H1 (cell line): ENCODE results near the gene R3HDML. TPM values are rescaled to one million over a fixed set of nuclear protein-coding genes. Genes with fewer than 3 reads are reported as not detected.

Source experiments
- CTCF ChIA-PET: fragments of 300-600 bp; sonication (Branson Sonifier 250); formaldehyde crosslinking; loops from one replicate; lab custom pipeline; 2021; ENCODE audit not compliant: partially characterized antibody; lab: Charles Lee
- POLR2A ChIA-PET: fragments of 300-600 bp; sonication (Branson Sonifier 250); formaldehyde crosslinking; loops from one replicate; lab custom pipeline; 2021; ENCODE audit warnings: inconsistent platforms; ENCODE audit not compliant: partially characterized antibody; lab: Charles Lee
- DNase-seq, 2 experiments: peaks; one replicate each; pipeline versions ENCODE4 v3.0.0 to v3.0.0-alpha.2; 2010 to 2022; ENCODE audit warnings: low spot score in 2 of 2, low read depth in 1 of 2, mixed read lengths in 1 of 2
- FAIRE-seq: peaks from 2 replicates; lab custom pipeline; 2011; peaks lifted over from hg19 to GRCh38; lab: Jason Lieb, UNC
- H2AFZ ChIP-seq: 2 replicates; pipeline ENCODE4 v1.8.1; 2012; ENCODE audit warnings: low read length, inconsistent platforms
- H2AK5ac ChIP-seq: 2 replicates; pipeline ENCODE4 v1.6.1; 2013; ENCODE audit warnings: low read depth, low read length
- H2BK120ac ChIP-seq: replicated peaks from 2 replicates; pipeline ENCODE3; 2013; ENCODE audit warnings: low read depth, low read length, inconsistent platforms
- H2BK12ac ChIP-seq: 2 replicates; pipeline ENCODE4 v1.6.1; 2013; ENCODE audit warnings: low read depth, low read length
- H2BK15ac ChIP-seq: 2 replicates; pipeline ENCODE4 v1.6.1; 2013; ENCODE audit warnings: low read length
- H2BK20ac ChIP-seq: 2 replicates; pipeline ENCODE4 v1.6.1; 2013; ENCODE audit warnings: low read length
- H2BK5ac ChIP-seq: 2 replicates; pipeline ENCODE4 v1.6.1; 2013; ENCODE audit warnings: low read depth, low read length
- H3K14ac ChIP-seq: 2 replicates; pipeline ENCODE4 v1.6.1; 2013; ENCODE audit warnings: inconsistent platforms; ENCODE audit not compliant: insufficient read length
- H3K18ac ChIP-seq: 2 replicates; pipeline ENCODE4 v1.6.1; 2013; ENCODE audit warnings: low read length; ENCODE audit errors: extremely low read depth
- H3K23ac ChIP-seq: 2 replicates; pipeline ENCODE4 v1.6.1; 2013; ENCODE audit warnings: inconsistent platforms; ENCODE audit not compliant: insufficient read length
- H3K23me2 ChIP-seq: 2 replicates; pipeline ENCODE4 v1.6.1; 2013; ENCODE audit warnings: low read depth, low read length
- H3K27ac ChIP-seq: 2 replicates; pipeline ENCODE4 v1.6.1; 2011; ENCODE audit warnings: low read depth, low read length, inconsistent platforms
- H3K27me3 ChIP-seq, 4 experiments: replicated peaks in 1 of 4; 1 replicate in 1 of 4; 2 replicates in 3 of 4; pipeline versions ENCODE4 v1.6.1 to v1.8.1; 2011 to 2013; ENCODE audit warnings: low read length in 3 of 4, mild to moderate bottlenecking in 3 of 4, inconsistent platforms in 2 of 4, mixed read lengths in 2 of 4, moderate library complexity in 1 of 4; ENCODE audit not compliant: control insufficient read depth in 3 of 4, insufficient read depth in 3 of 4; ENCODE audit errors: extremely low read depth in 1 of 4
- H3K36me3 ChIP-seq, 4 experiments: 2 replicates each; pipeline versions ENCODE4 v1.6.1 to v1.8.1; 2011 to 2013; ENCODE audit warnings: mild to moderate bottlenecking in 4 of 4, low read length in 3 of 4, moderate library complexity in 2 of 4, control low read depth in 1 of 4, inconsistent platforms in 1 of 4; ENCODE audit not compliant: insufficient read depth in 4 of 4, control insufficient read depth in 2 of 4
- H3K4ac ChIP-seq: replicated peaks from 2 replicates; pipeline ENCODE3; 2013; ENCODE audit warnings: low read length, low read depth, mixed read lengths, inconsistent platforms; ENCODE audit not compliant: insufficient read length
- H3K4me1 ChIP-seq, 4 experiments: replicated peaks in 1 of 4; 1 replicate in 1 of 4; 2 replicates in 3 of 4; pipeline versions ENCODE4 v1.6.1 to v1.8.1; 2011 to 2013; ENCODE audit warnings: low read length in 3 of 4, inconsistent platforms in 2 of 4, mixed read lengths in 1 of 4; ENCODE audit not compliant: insufficient read depth in 4 of 4, control insufficient read depth in 3 of 4
- H3K4me2 ChIP-seq, 2 experiments: 2 replicates each; pipeline versions ENCODE4 v1.6.1 to v1.8.1; 2011 to 2013; ENCODE audit warnings: low read depth in 2 of 2, low read length in 2 of 2, control low read depth in 1 of 2, inconsistent platforms in 1 of 2, mild to moderate bottlenecking in 1 of 2; ENCODE audit not compliant: insufficient read depth in 1 of 2
- H3K4me3 ChIP-seq, 4 experiments: fragments of 200-600, 300-600 bp in 1 of 4; sonication (generic), shearing (Covaris generic), sonication (Bioruptor Twin) in 1 of 4; 2 replicates each; pipeline versions ENCODE4 v1.5.1 to v1.8.1; 2011 to 2016; ENCODE audit warnings: low read length in 4 of 4, low read depth in 3 of 4, control low read depth in 2 of 4, inconsistent platforms in 2 of 4, mild to moderate bottlenecking in 2 of 4, mixed read lengths in 1 of 4, moderate library complexity in 1 of 4; ENCODE audit not compliant: insufficient read depth in 2 of 4; ENCODE audit errors: extremely low read depth in 1 of 4
- H3K56ac ChIP-seq: replicated peaks from 2 replicates; pipeline ENCODE3; 2013; ENCODE audit warnings: low read depth, mild to moderate bottlenecking, mixed read lengths, low read length, inconsistent platforms; ENCODE audit not compliant: insufficient read length
- H3K79me1 ChIP-seq: 2 replicates; pipeline ENCODE4 v1.6.1; 2013; ENCODE audit warnings: low read depth, low read length, control low read depth
- H3K79me2 ChIP-seq, 2 experiments: 2 replicates each; pipeline versions ENCODE4 v1.6.1 to v1.8.1; 2012 to 2013; ENCODE audit warnings: low read length in 2 of 2, mild to moderate bottlenecking in 2 of 2, inconsistent platforms in 1 of 2; ENCODE audit not compliant: insufficient read depth in 2 of 2, control insufficient read depth in 1 of 2
- H3K9ac ChIP-seq, 4 experiments: replicated peaks in 1 of 4; 1 replicate in 1 of 4; 2 replicates in 3 of 4; pipeline versions ENCODE4 v1.6.1 to v1.8.1; 2011 to 2013; ENCODE audit warnings: low read depth in 3 of 4, low read length in 3 of 4, control low read depth in 2 of 4, mild to moderate bottlenecking in 2 of 4, moderate library complexity in 2 of 4, inconsistent platforms in 1 of 4; ENCODE audit errors: extremely low read depth in 1 of 4
- H3K9me3 ChIP-seq, 2 experiments: 2 replicates each; pipeline versions ENCODE4 v1.6.1 to v1.8.1; 2012 to 2013; ENCODE audit warnings: mild to moderate bottlenecking in 2 of 2, moderate library complexity in 2 of 2, control low read depth in 1 of 2, inconsistent platforms in 1 of 2, low read depth in 1 of 2, low read length in 1 of 2, mixed read lengths in 1 of 2; ENCODE audit not compliant: insufficient read depth in 2 of 2
- H4K20me1 ChIP-seq, 2 experiments: replicated peaks in 1 of 2; 2 replicates each; pipeline versions ENCODE3 to v1.8.1; 2011 to 2013; ENCODE audit warnings: inconsistent platforms in 2 of 2, low read length in 2 of 2, mild to moderate bottlenecking in 1 of 2; ENCODE audit not compliant: insufficient read depth in 2 of 2, control insufficient read depth in 1 of 2
- H4K5ac ChIP-seq: 2 replicates; pipeline ENCODE4 v1.6.1; 2013; ENCODE audit warnings: low read length, low read depth, mixed read lengths, inconsistent platforms; ENCODE audit not compliant: insufficient read length
- H4K8ac ChIP-seq: 2 replicates; pipeline ENCODE4 v1.8.0; 2013; ENCODE audit warnings: mild to moderate bottlenecking, moderate library complexity, low read length, inconsistent platforms; ENCODE audit not compliant: insufficient read depth; ENCODE audit errors: extremely low read depth
- H4K91ac ChIP-seq: replicated peaks from 2 replicates; pipeline ENCODE3; 2013; ENCODE audit warnings: low read length, mixed read lengths, inconsistent platforms; ENCODE audit not compliant: insufficient read length
- GABPA ChIP-seq: IDR thresholded peaks from 2 replicates; pipeline ENCODE4 v1.6.1; 2011; ENCODE audit warnings: mild to moderate bottlenecking, low read length, moderate library complexity, borderline replicate concordance; ENCODE audit not compliant: insufficient read depth
- WGBS, 2 experiments: shearing (Covaris generic) in 1 of 2; methylation state at CpG; one replicate each; pipeline versions ENCODE4 v1.1.6 to v1.1.7; 2013 to 2015; ENCODE audit warnings: low lambda C conversion rate in 2 of 2, mixed read lengths in 2 of 2, inconsistent platforms in 1 of 2, low coverage in 1 of 2, missing lambda C conversion rate in 1 of 2; ENCODE audit not compliant: insufficient replicate concordance in 2 of 2, insufficient coverage in 1 of 2, insufficient read length in 1 of 2; ENCODE audit errors: extremely low coverage in 1 of 2, missing lambda C conversion rate in 1 of 2; 5-methylcytosine and 5-hydroxymethylcytosine counted together
- polyA plus RNA-seq, 7 experiments: library from polyadenylated mRNA; depleted of rRNA in 3 of 7; stranded (reverse) in 5 of 7; unstranded in 2 of 7; fragments of >200 nt in 5 of 7; fragments of 200-250 nt in 2 of 7; gene quantifications; 1 replicate in 5 of 7; 2 replicates in 1 of 7; 4 replicates in 1 of 7; pipeline versions ENCODE4 v1.2.1 to v1.2.3, GENCODE V29; 2011 to 2013; ENCODE audit warnings: missing spikeins in 2 of 7, mixed read lengths in 2 of 7
- total RNA-seq: library from RNA; stranded (reverse); fragmentation: NEBNext Ultra II Directional; extraction: Animal tissue kit (Norgen Biotek cat#: 25700); gene quantifications from 2 replicates; pipeline ENCODE4 v1.2.1, GENCODE V29; 2021

R3HDML gene
- total and polyA plus RNA-seq, 2 of the 8 experiments (the other 6 are each of a cell fraction or from before 2014, with no cell fraction given): not detected

GRCh38 chr20:44394452-44394701 is 57.5 kb downstream of the R3HDML start:
- DNase-seq: no peak
- Histone ChIP-seq H3K9me3 (no peaks in the 10 kb centered on the region), H2BK120ac (no peak overlapping the region), H3K36me3 (no peaks in the 10 kb centered on the region), H3K18ac (no peak overlapping the region), H3K23me2 (peaks cover under 1% of the 10 kb centered on the region; the same call in 1 of the 2 replicates), H3K14ac (no peak overlapping the region), H2BK12ac (no peak overlapping the region), H2BK20ac (no peak overlapping the region), H3K27ac (no peak overlapping the region), H3K9ac (no peak overlapping the region), H2AK5ac (no peak overlapping the region), H3K4me3 (no peak overlapping the region), H4K8ac (no peak overlapping the region), H2BK5ac (no peak overlapping the region), H3K4me2 (no peak overlapping the region), H3K56ac (no peak overlapping the region), H2BK15ac (no peak overlapping the region), H3K23ac (no peak overlapping the region), H3K79me1 (no peaks in the 10 kb centered on the region), H2AFZ (no peak overlapping the region), H3K27me3 (peaks cover 0 to 3% (median 0%) of the 10 kb centered on the region in 4 experiments; a peak in 3 of 7 replicates), H3K4ac (no peak overlapping the region), H3K79me2 (no peaks in the 10 kb centered on the region), H4K91ac (no peak overlapping the region), H3K4me1 (no peaks in the 10 kb centered on the region), H4K20me1 (no peaks in the 10 kb centered on the region), H4K5ac (no peak overlapping the region)
- no peak for TF ChIP-seq GABPA
- POLR2A ChIA-PET: no interaction called here
- CTCF ChIA-PET: interaction anchor here (1.0 to 3.5 kb wide), 5 partner anchors 9 to 179 kb away, joined by 3 to 21 read pairs (median 11); no protein-coding TSS in a partner anchor
- WGBS, 2 experiments: 95% methylated on average over 2 of the region's 2 CpGs; no CpG with 5 or more reads in 1 of the 2 experiments
- FAIRE-seq: no peak
